LNCaP clone FGC (cell line): ENCODE data around the gene MRGPRF.
A peak's percentile ranks its signal among the peaks of the same experiment; 100 is the strongest.

ENCODE experiments used
- DNase-seq: peaks from one replicate; pipeline ENCODE4 v3.0.0-alpha.2; 2011; ENCODE audit warnings: low read depth
- H3K4me3 ChIP-seq: 2 replicates; pipeline ENCODE4 v1.5.1; 2011; ENCODE audit warnings: mild to moderate bottlenecking, low read depth, low read length, control low read depth
- CTCF ChIP-seq: IDR thresholded peaks from 2 replicates; pipeline ENCODE4 v1.5.1; 2012; ENCODE audit warnings: mild to moderate bottlenecking; ENCODE audit not compliant: control insufficient read depth, insufficient read depth; ENCODE audit errors: extremely low read depth

MRGPRF gene

GRCh38 chr11:69013009-69013951, at the start of gene MRGPRF:
TSS of gene MRGPRF (minus strand) at chr11:69013246. CDS start at chr11:69009901, 3,345 bp downstream.
- TF ChIP-seq CTCF = 0 out of 2 replicates have a peak, but pooled peaks have one; percentile 16
- no peak within 1 kb of the TSS for H3K4me3 ChIP-seq
- DNase-seq = no peak

GRCh38 chr11:69062169-69062855, 49.3 kb upstream of the MRGPRF start:
- no peak overlapping the region for H3K4me3 ChIP-seq
- TF ChIP-seq CTCF = no peak
- DNase-seq = no peak

- DNase-seq = no peak
- no peak for TF ChIP-seq CTCF
- H3K4me3 ChIP-seq = no peak overlapping the region
Observed at GRCh38 chr11:69061713-69062053, 48.6 kb upstream of the MRGPRF start.

- TF ChIP-seq CTCF = no peak
Observed at GRCh38 chr11:69060806-69061712, 48.0 kb upstream of the MRGPRF start.

GRCh38 chr11:69059985-69060384, 46.9 kb upstream of the MRGPRF start:
- no peak for TF ChIP-seq CTCF
- DNase-seq = no peak
- no peak overlapping the region for H3K4me3 ChIP-seq

More at GRCh38 chr11:69060806-69061712, 48.0 kb upstream of the MRGPRF start:
- no peak overlapping the region for H3K4me3 ChIP-seq
- no peak for DNase-seq

GRCh38 chr11:69059429-69059828, 46.4 kb upstream of the MRGPRF start:
- DNase-seq = no peak
- no peak for TF ChIP-seq CTCF
- no peak overlapping the region for H3K4me3 ChIP-seq
